Liver (tissue), 3 donors: ENCODE results near the gene CTBP1.

ENCODE experiments used
- CTCF ChIP-seq: fragments of 150-350 bp; IDR thresholded peaks from 2 replicates; pipeline ENCODE4 v1.5.1; 2017; ENCODE audit warnings: improper control_type of control experiment, low read depth, low read length; ENCODE audit not compliant: missing input control
- EGR1 ChIP-seq, 2 donors: IDR thresholded peaks; 2 replicates each; pipeline ENCODE4 v1.6.1; 2016 to 2018; ENCODE audit warnings: antibody characterized with exemption in 2 of 2, low read depth in 2 of 2
- TAF1 ChIP-seq: conservative IDR thresholded peaks from 2 replicates; pipeline ENCODE4 v1.6.1; 2016; ENCODE audit warnings: antibody characterized with exemption, mild to moderate bottlenecking
- YY1 ChIP-seq: IDR thresholded peaks from 2 replicates; pipeline ENCODE4 v1.6.1; 2016; ENCODE audit warnings: antibody characterized with exemption, mild to moderate bottlenecking
- donor health status: healthy.
- donor health status: healthy.

- no peak for TF ChIP-seq EGR1 (IDR thresholded peaks at IDR 0.05; ENCODE audit: low read depth in 2 of 2)
- TF ChIP-seq CTCF, result peak; percentile 10
- TF ChIP-seq TAF1, result no peak
- no peak for TF ChIP-seq YY1
Measured at GRCh38 chr4:1285790-1286553, 37.0 kb upstream of the CTBP1 start.
